NCI-H2081 (cell line): ENCODE measurements around the gene SHROOM4.

Experiments
- DNase-seq, 2 experiments: peaks; one replicate each; lab custom pipeline; 2025; lab: John Stamatoyannopoulos, UW

SHROOM4 gene

DNA sequence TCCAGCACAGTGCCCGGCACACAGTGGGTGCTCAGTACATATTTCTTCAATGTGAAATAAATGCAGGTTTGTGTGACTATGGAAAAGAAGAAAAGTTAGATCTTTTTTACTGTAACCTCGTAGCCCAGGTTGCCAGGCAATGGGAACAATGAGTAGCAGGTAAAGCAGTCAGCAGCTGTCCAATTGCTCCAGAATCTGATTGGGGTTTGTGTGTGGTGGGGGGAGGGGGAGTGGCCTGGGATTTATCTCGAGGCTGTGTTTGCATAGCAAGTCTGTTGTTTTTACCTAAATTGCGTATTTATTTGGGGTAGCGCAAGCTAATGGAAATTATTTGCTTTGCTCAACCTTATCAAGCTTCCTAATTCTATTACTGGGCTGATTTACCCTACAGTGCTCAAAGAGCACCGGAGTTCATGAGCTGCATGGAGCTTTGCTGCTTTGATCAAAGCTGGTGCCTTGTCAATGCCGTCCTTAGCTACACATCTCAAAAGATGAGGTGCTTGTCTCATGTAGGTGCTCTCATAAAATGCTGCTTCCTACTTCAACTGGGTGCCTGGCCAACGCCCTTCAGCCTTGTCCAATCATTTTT lies 198.3 kb downstream of the SHROOM4 start:
- DNase-seq: no peak

DNA sequence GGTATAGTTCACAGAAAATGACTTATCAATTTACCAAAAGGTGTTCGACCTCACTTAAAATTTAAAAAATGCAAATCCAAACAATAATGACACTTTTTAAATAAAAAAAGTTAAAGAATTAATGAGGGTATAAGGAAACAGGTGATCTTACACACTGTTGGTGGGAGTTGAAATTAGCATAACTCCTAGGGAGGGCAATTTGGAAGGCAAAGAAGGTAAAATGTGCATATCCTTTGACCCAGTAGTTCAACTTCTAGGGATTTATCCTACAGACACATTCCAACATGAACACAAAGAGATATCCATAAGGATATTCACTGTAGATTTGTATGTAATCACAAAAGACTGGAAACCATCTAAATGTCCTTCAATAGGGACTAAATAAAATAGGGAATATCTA lies 199.5 kb downstream of the SHROOM4 start:
- no peak for DNase-seq

DNA sequence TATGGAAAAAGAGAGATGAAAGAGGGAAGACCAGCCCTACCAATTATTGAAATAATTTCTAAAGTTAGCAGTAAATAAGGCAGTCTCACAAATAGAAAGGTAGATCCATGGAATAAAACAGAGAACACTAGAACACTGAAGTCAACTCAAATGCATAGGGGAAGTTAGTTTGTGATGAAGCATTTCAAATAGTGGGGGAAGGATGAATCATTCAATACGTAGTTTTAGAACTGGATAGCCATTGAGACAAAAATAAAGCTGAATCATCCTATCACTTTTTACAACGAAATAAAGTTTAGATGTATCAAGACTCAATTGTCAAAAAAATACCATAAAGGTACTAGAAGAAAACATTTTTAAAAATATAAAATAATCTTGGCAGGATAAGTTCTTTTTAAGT lies 200.1 kb downstream of the SHROOM4 start:
- DNase-seq: no peak

DNA sequence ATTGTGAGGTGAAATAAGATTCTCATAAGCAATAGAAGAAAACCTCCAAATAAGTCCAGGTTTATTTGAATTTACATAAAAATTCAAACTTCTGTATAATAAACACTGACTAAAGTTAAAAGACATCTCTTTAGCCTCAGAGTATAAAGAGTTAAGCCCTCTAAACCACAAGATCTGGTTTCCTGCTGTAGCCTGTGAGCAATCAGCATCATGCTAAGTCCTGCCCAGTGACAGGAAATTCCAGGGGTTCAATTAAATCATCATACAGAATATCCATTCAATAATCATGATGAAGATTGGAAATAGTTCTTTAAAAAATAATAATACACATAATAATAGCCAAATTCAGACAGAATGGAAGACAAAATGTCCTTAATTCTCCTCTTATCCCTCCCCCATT lies 204.2 kb downstream of the SHROOM4 start:
- no peak for DNase-seq

DNA sequence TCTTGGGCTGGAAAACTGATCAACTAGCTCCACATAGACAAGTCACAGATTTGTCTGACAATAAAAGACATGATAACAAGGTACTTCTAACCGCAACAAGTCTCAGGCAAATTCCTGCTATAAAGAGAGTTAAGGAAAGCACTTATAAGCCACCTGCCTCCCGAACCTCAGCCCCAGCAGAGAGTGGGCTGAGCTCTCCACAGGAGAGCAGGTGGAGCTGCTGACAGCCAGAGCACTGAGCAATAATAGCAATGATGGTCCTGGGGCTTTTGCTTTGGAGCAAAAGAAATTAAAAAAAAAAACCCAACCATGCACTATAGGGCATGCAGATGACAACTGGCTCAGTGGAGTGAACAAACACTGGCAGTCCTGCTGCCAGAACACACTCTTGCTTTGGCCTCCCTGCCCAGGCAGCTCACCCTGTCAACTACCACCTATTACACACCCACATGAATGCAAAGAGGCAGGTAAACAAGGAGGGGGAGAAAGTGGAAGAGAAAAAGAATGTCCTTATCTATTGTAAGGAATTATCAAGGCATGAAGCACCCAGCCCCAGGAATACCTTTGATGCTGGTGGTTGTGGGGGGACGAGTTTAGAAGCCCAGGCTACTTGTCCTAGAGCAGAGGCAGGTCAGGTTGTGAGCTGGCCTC lies 207.6 kb downstream of the SHROOM4 start:
- no peak for DNase-seq

DNA sequence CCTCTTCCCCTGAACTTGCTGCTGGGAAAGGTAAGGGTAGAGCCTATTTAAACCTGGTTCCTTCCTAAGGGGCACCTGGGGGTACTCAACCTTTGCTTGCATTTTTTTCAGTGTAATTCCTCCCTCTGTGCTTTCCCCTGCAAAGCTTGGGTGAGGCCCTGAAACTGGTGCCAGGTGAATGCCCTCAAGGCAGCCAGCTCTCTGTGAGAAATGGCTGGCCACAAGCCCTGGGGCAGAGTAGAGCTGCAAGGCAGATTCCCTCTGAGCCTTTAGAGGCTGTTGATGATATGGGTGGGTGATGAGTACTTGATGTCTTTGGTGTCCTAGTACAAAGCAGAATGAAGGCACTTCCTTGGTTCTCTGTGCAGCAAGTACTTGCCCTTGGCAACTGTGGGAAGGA lies 217.9 kb downstream of the SHROOM4 start:
- no peak for DNase-seq

DNA sequence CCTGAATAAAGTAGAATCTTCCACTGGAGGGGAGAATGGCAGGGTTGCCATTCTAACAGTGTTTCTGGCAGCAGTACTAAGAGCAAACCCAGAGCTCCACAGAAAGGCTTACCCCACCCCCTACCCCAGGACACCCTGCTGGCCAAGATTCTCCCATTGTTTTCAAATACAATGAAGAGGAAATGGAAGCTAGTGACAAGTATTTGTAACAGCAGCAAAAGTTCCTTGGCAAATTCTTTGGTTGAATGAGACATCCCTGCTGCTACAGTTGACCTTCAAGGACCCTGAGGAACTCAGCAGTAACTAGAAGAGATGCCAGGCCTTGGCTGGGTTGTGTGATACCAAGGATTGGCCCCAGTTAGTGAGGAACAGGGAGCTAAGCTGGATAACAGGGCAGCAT lies 219.2 kb downstream of the SHROOM4 start:
- no peak for DNase-seq

DNA sequence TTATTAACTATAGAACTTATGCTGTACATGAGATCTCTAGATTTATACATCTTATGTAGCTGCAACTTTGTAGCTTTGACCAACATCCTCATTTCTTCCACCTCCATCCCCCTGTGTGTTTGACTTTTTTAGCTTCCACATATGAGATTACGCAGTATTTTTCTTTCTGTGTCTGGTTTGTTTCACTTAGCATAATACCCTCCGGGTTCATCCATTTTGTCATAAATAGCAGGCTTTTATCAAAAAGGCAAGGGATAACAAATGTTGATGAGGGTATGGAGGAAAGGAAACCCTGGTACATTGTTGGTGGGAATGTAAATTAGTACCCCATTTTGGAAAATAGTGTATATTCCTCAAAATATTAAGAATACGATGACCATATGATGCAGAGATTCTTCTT lies 227.0 kb downstream of the SHROOM4 start:
- no peak for DNase-seq

DNA sequence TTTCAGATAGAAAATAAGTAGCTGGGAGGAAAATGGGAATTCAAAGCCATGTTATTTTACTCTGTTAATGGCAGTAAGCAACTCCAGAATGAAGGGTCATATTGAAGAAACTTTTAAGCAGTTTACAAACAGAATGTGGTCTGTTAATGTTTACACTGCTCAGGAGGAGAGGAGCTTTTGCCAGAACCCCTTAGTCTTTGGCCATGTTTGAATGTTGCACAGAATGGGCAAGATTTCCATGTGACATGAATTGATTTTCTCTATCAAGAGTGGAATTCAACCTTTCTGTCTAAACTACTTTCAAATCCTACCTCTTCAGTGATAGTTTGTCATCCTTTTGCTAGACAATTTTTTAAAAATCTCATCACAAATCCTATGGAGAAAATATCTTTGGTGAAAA lies 227.6 kb downstream of the SHROOM4 start:
- DNase-seq: no peak

DNA sequence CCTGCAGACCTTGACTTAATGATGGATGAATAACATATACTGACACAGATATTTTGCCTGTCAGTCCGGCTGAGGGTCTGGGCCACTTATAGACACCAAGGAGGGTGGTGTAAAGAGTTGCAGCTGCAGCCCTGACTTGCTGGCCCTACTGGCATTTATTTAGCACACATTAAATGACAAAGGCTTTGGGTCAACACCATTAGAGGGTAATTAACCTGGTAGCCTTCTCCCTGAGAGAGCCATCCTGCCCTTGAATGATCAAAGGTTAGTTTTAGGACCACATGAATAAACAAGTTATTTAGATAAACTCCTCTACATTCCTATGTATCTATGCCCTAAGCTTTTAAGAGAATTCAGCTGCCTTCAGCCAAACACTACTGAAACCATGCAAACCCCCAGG lies 232.6 kb downstream of the SHROOM4 start:
- no peak for DNase-seq

DNA sequence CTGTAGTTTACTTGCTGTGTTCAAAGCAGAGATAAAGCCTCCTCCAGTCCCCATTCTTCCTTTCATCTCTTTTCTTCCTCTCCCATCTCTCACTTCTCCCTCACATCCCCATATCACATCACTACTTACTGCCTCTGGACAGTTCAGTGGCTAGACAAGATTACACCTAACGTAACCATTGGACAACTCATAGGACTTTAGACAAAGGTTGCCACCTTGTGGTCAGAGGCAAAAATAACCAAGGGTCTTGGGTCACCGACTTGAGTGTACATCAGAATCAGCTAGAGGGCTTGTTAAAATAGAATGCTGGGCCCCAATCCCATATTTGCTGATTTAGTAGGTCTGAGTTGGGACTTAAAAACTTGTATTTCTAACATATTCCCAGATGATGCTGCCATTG lies 234.0 kb downstream of the SHROOM4 start:
- DNase-seq: peak; percentile 49 to 57

DNA sequence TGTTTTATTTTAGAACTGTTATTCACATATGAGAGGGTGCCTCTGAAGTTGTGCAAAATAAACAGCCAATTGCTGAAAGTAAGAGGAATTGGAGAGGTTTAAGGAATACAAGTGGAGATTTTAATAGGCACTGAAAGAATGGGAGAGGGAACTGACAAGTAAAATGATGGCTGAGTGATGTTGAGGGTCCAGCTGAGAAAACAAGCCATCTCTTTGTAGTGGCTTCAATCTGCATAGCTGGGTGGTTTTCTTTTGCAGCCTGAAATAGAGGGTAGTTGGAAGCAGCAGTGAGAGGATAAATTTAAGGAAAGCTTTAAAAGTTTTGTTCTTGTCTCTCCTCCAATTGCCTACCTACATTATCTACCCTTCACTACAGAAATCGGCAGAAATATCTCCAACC lies 236.7 kb downstream of the SHROOM4 start:
- no peak for DNase-seq

DNA sequence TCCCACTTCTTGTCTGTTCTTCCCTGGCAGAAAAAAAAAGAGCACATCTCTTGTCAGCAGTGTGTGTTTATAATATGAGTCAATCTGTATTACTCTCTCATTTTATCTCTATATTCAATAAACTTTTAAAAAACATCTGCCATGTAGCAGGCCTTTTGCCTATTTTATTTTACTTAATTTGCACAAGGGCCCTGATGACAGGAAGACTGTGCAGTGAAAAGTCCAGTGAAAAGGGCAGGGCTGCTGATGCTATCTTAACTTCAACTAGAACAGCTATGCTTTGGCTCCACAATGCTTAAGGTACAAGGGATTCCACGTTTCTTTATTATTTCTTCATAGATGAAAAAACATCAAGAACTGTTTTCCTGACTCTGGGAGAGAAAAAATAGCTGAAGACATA lies 246.4 kb downstream of the SHROOM4 start:
- DNase-seq: no peak

DNA sequence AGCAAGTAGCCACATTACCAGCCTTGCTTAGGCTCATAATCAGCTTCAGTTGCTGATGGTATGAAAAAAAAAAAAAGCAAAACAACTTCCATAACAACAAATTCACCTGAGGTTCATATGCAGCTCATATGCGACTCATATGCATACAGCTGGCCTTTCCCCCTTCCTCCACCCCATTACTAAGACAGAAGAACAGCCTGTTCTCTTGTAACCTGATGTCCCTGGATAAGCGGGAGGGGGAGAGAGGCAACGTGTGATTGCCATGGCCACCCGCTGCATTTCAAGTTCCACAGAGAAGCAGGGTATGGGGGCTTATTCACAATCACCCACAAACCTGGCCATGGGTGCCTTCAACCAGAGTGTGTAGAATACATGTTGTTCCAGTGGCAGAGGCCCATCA lies 248.3 kb downstream of the SHROOM4 start:
- DNase-seq: no peak
